H1 (cell line): ENCODE results near the gene PIP5K1B. TPM values are rescaled to one million over a fixed set of nuclear protein-coding genes. Genes with fewer than 3 reads are reported as not detected.

ENCODE experiments used
- CTCF ChIA-PET: fragments of 300-600 bp; sonication (Branson Sonifier 250); formaldehyde crosslinking; loops from one replicate; lab custom pipeline; 2021; ENCODE audit not compliant: partially characterized antibody; lab: Charles Lee
- POLR2A ChIA-PET: fragments of 300-600 bp; sonication (Branson Sonifier 250); formaldehyde crosslinking; loops from one replicate; lab custom pipeline; 2021; ENCODE audit warnings: inconsistent platforms; ENCODE audit not compliant: partially characterized antibody; lab: Charles Lee
- DNase-seq, 2 experiments: peaks; one replicate each; pipeline versions ENCODE4 v3.0.0 to v3.0.0-alpha.2; 2010 to 2022; ENCODE audit warnings: low spot score in 2 of 2, low read depth in 1 of 2, mixed read lengths in 1 of 2
- FAIRE-seq: peaks from 2 replicates; lab custom pipeline; 2011; peaks lifted over from hg19 to GRCh38; lab: Jason Lieb, UNC
- H2AFZ ChIP-seq: 2 replicates; pipeline ENCODE4 v1.8.1; 2012; ENCODE audit warnings: low read length, inconsistent platforms
- H2AK5ac ChIP-seq: 2 replicates; pipeline ENCODE4 v1.6.1; 2013; ENCODE audit warnings: low read depth, low read length
- H2BK120ac ChIP-seq: replicated peaks from 2 replicates; pipeline ENCODE3; 2013; ENCODE audit warnings: low read depth, low read length, inconsistent platforms
- H2BK12ac ChIP-seq: 2 replicates; pipeline ENCODE4 v1.6.1; 2013; ENCODE audit warnings: low read depth, low read length
- H2BK15ac ChIP-seq: 2 replicates; pipeline ENCODE4 v1.6.1; 2013; ENCODE audit warnings: low read length
- H2BK20ac ChIP-seq: 2 replicates; pipeline ENCODE4 v1.6.1; 2013; ENCODE audit warnings: low read length
- H2BK5ac ChIP-seq: 2 replicates; pipeline ENCODE4 v1.6.1; 2013; ENCODE audit warnings: low read depth, low read length
- H3K14ac ChIP-seq: 2 replicates; pipeline ENCODE4 v1.6.1; 2013; ENCODE audit warnings: inconsistent platforms; ENCODE audit not compliant: insufficient read length
- H3K18ac ChIP-seq: 2 replicates; pipeline ENCODE4 v1.6.1; 2013; ENCODE audit warnings: low read length; ENCODE audit errors: extremely low read depth
- H3K23ac ChIP-seq: 2 replicates; pipeline ENCODE4 v1.6.1; 2013; ENCODE audit warnings: inconsistent platforms; ENCODE audit not compliant: insufficient read length
- H3K23me2 ChIP-seq: 2 replicates; pipeline ENCODE4 v1.6.1; 2013; ENCODE audit warnings: low read depth, low read length
- H3K27ac ChIP-seq: 2 replicates; pipeline ENCODE4 v1.6.1; 2011; ENCODE audit warnings: low read depth, low read length, inconsistent platforms
- H3K27me3 ChIP-seq, 4 experiments: replicated peaks in 1 of 4; 1 replicate in 1 of 4; 2 replicates in 3 of 4; pipeline versions ENCODE4 v1.6.1 to v1.8.1; 2011 to 2013; ENCODE audit warnings: low read length in 3 of 4, mild to moderate bottlenecking in 3 of 4, inconsistent platforms in 2 of 4, mixed read lengths in 2 of 4, moderate library complexity in 1 of 4; ENCODE audit not compliant: control insufficient read depth in 3 of 4, insufficient read depth in 3 of 4; ENCODE audit errors: extremely low read depth in 1 of 4
- H3K36me3 ChIP-seq, 4 experiments: 2 replicates each; pipeline versions ENCODE4 v1.6.1 to v1.8.1; 2011 to 2013; ENCODE audit warnings: mild to moderate bottlenecking in 4 of 4, low read length in 3 of 4, moderate library complexity in 2 of 4, control low read depth in 1 of 4, inconsistent platforms in 1 of 4; ENCODE audit not compliant: insufficient read depth in 4 of 4, control insufficient read depth in 2 of 4
- H3K4ac ChIP-seq: replicated peaks from 2 replicates; pipeline ENCODE3; 2013; ENCODE audit warnings: low read length, low read depth, mixed read lengths, inconsistent platforms; ENCODE audit not compliant: insufficient read length
- H3K4me1 ChIP-seq, 4 experiments: replicated peaks in 1 of 4; 1 replicate in 1 of 4; 2 replicates in 3 of 4; pipeline versions ENCODE4 v1.6.1 to v1.8.1; 2011 to 2013; ENCODE audit warnings: low read length in 3 of 4, inconsistent platforms in 2 of 4, mixed read lengths in 1 of 4; ENCODE audit not compliant: insufficient read depth in 4 of 4, control insufficient read depth in 3 of 4
- H3K4me2 ChIP-seq, 2 experiments: 2 replicates each; pipeline versions ENCODE4 v1.6.1 to v1.8.1; 2011 to 2013; ENCODE audit warnings: low read depth in 2 of 2, low read length in 2 of 2, control low read depth in 1 of 2, inconsistent platforms in 1 of 2, mild to moderate bottlenecking in 1 of 2; ENCODE audit not compliant: insufficient read depth in 1 of 2
- H3K4me3 ChIP-seq, 4 experiments: fragments of 200-600, 300-600 bp in 1 of 4; sonication (generic), shearing (Covaris generic), sonication (Bioruptor Twin) in 1 of 4; 2 replicates each; pipeline versions ENCODE4 v1.5.1 to v1.8.1; 2011 to 2016; ENCODE audit warnings: low read length in 4 of 4, low read depth in 3 of 4, control low read depth in 2 of 4, inconsistent platforms in 2 of 4, mild to moderate bottlenecking in 2 of 4, mixed read lengths in 1 of 4, moderate library complexity in 1 of 4; ENCODE audit not compliant: insufficient read depth in 2 of 4; ENCODE audit errors: extremely low read depth in 1 of 4
- H3K56ac ChIP-seq: replicated peaks from 2 replicates; pipeline ENCODE3; 2013; ENCODE audit warnings: low read depth, mild to moderate bottlenecking, mixed read lengths, low read length, inconsistent platforms; ENCODE audit not compliant: insufficient read length
- H3K79me1 ChIP-seq: 2 replicates; pipeline ENCODE4 v1.6.1; 2013; ENCODE audit warnings: low read depth, low read length, control low read depth
- H3K79me2 ChIP-seq, 2 experiments: 2 replicates each; pipeline versions ENCODE4 v1.6.1 to v1.8.1; 2012 to 2013; ENCODE audit warnings: low read length in 2 of 2, mild to moderate bottlenecking in 2 of 2, inconsistent platforms in 1 of 2; ENCODE audit not compliant: insufficient read depth in 2 of 2, control insufficient read depth in 1 of 2
- H3K9ac ChIP-seq, 4 experiments: replicated peaks in 1 of 4; 1 replicate in 1 of 4; 2 replicates in 3 of 4; pipeline versions ENCODE4 v1.6.1 to v1.8.1; 2011 to 2013; ENCODE audit warnings: low read depth in 3 of 4, low read length in 3 of 4, control low read depth in 2 of 4, mild to moderate bottlenecking in 2 of 4, moderate library complexity in 2 of 4, inconsistent platforms in 1 of 4; ENCODE audit errors: extremely low read depth in 1 of 4
- H3K9me3 ChIP-seq, 2 experiments: 2 replicates each; pipeline versions ENCODE4 v1.6.1 to v1.8.1; 2012 to 2013; ENCODE audit warnings: mild to moderate bottlenecking in 2 of 2, moderate library complexity in 2 of 2, control low read depth in 1 of 2, inconsistent platforms in 1 of 2, low read depth in 1 of 2, low read length in 1 of 2, mixed read lengths in 1 of 2; ENCODE audit not compliant: insufficient read depth in 2 of 2
- H4K20me1 ChIP-seq, 2 experiments: replicated peaks in 1 of 2; 2 replicates each; pipeline versions ENCODE3 to v1.8.1; 2011 to 2013; ENCODE audit warnings: inconsistent platforms in 2 of 2, low read length in 2 of 2, mild to moderate bottlenecking in 1 of 2; ENCODE audit not compliant: insufficient read depth in 2 of 2, control insufficient read depth in 1 of 2
- H4K5ac ChIP-seq: 2 replicates; pipeline ENCODE4 v1.6.1; 2013; ENCODE audit warnings: low read length, low read depth, mixed read lengths, inconsistent platforms; ENCODE audit not compliant: insufficient read length
- H4K8ac ChIP-seq: 2 replicates; pipeline ENCODE4 v1.8.0; 2013; ENCODE audit warnings: mild to moderate bottlenecking, moderate library complexity, low read length, inconsistent platforms; ENCODE audit not compliant: insufficient read depth; ENCODE audit errors: extremely low read depth
- H4K91ac ChIP-seq: replicated peaks from 2 replicates; pipeline ENCODE3; 2013; ENCODE audit warnings: low read length, mixed read lengths, inconsistent platforms; ENCODE audit not compliant: insufficient read length
- ASH2L ChIP-seq: fragments of 200-600, 300-600 bp; sonication (generic); IDR thresholded peaks from one replicate; pipeline ENCODE4 v1.7.1; 2017; ENCODE audit warnings: low read length
- BACH1 ChIP-seq: IDR thresholded peaks from 2 replicates; pipeline ENCODE4 v1.6.1; 2012; ENCODE audit warnings: low read length, improper control_type of control experiment
- CTBP2 ChIP-seq: IDR thresholded peaks from 2 replicates; pipeline ENCODE4 v1.7.0; 2011; ENCODE audit warnings: borderline replicate concordance, mild to moderate bottlenecking, moderate library complexity, mixed read lengths, low read length; ENCODE audit not compliant: insufficient read depth, insufficient read length
- MAX ChIP-seq: IDR thresholded peaks from 2 replicates; pipeline ENCODE4 v1.6.1; 2012; ENCODE audit warnings: inconsistent platforms
- POLR2A ChIP-seq, 2 experiments: IDR thresholded peaks; 1 replicate in 1 of 2; 2 replicates in 1 of 2; pipeline ENCODE4 v1.6.1; 2011; ENCODE audit warnings: low read depth in 2 of 2, low read length in 2 of 2, mild to moderate bottlenecking in 2 of 2; ENCODE audit errors: control extremely low read depth in 1 of 2
- POU5F1 ChIP-seq: IDR thresholded peaks from 2 replicates; pipeline ENCODE4 v1.6.1; 2011; ENCODE audit warnings: low read depth, mild to moderate bottlenecking, low read length, moderate library complexity
- RAD21 ChIP-seq, 2 experiments: IDR thresholded peaks in 1 of 2; conservative IDR thresholded peaks in 1 of 2; 2 replicates each; pipeline ENCODE4 v1.6.1; 2011; ENCODE audit warnings: low read depth in 2 of 2, low read length in 2 of 2, improper control_type of control experiment in 1 of 2, inconsistent platforms in 1 of 2, mild to moderate bottlenecking in 1 of 2, moderate library complexity in 1 of 2
- RNF2 ChIP-seq: fragments of 200-900, 300-1000 bp; sonication (generic); IDR thresholded peaks from 2 replicates; pipeline ENCODE4 v1.7.1; 2016; ENCODE audit warnings: borderline replicate concordance, low read depth, mild to moderate bottlenecking, antibody characterized with exemption, low read length; ENCODE audit not compliant: poor library complexity, severe bottlenecking; ENCODE audit errors: missing control alignments
- SAP30 ChIP-seq: fragments of 300-600 bp; sonication (generic); IDR thresholded peaks from 2 replicates; pipeline ENCODE4 v1.7.1; 2012; ENCODE audit warnings: low read length, moderate library complexity, mild to moderate bottlenecking, inconsistent platforms; ENCODE audit not compliant: insufficient read depth, insufficient replicate concordance
- SIN3A ChIP-seq, 2 experiments: IDR thresholded peaks in 1 of 2; conservative IDR thresholded peaks in 1 of 2; 2 replicates each; pipeline ENCODE4 v1.6.1; 2011 to 2012; ENCODE audit warnings: low read length in 2 of 2, improper control_type of control experiment in 1 of 2, low read depth in 1 of 2, mild to moderate bottlenecking in 1 of 2
- SP4 ChIP-seq: IDR thresholded peaks from 2 replicates; pipeline ENCODE4 v1.6.1; 2012; ENCODE audit warnings: low read length, inconsistent platforms
- TAF1 ChIP-seq: IDR thresholded peaks from 2 replicates; pipeline ENCODE4 v1.6.1; 2011; ENCODE audit warnings: mild to moderate bottlenecking, low read depth, low read length
- TBP ChIP-seq: IDR thresholded peaks from 2 replicates; pipeline ENCODE4 v1.6.1; 2011; ENCODE audit warnings: low read depth, low read length, improper control_type of control experiment
- TCF12 ChIP-seq: IDR thresholded peaks from 2 replicates; pipeline ENCODE4 v1.6.1; 2011; ENCODE audit warnings: low read depth, mild to moderate bottlenecking, low read length
- ZNF274 ChIP-seq: IDR thresholded peaks from 2 replicates; pipeline ENCODE4 v1.7.0; 2012; ENCODE audit warnings: low read length, borderline replicate concordance; ENCODE audit errors: extremely low read depth
- polyA plus RNA-seq, 7 experiments: library from polyadenylated mRNA; depleted of rRNA in 3 of 7; stranded (reverse) in 5 of 7; unstranded in 2 of 7; fragments of >200 nt in 5 of 7; fragments of 200-250 nt in 2 of 7; gene quantifications; 1 replicate in 5 of 7; 2 replicates in 1 of 7; 4 replicates in 1 of 7; pipeline versions ENCODE4 v1.2.1 to v1.2.3, GENCODE V29; 2011 to 2013; ENCODE audit warnings: missing spikeins in 2 of 7, mixed read lengths in 2 of 7
- total RNA-seq: library from RNA; stranded (reverse); fragmentation: NEBNext Ultra II Directional; extraction: Animal tissue kit (Norgen Biotek cat#: 25700); gene quantifications from 2 replicates; pipeline ENCODE4 v1.2.1, GENCODE V29; 2021

PIP5K1B gene
- total and polyA plus RNA-seq, 2 of the 8 experiments (the other 6 are each of a cell fraction or from before 2014, with no cell fraction given) = 4.7 to 7.7 TPM

GRCh38 chr9:68923480-68923879 lies 218.4 kb downstream of the PIP5K1B start:
- POLR2A ChIA-PET = no interaction called here
- Histone ChIP-seq H3K79me1 (no peaks in the 10 kb centered on the region), H2AFZ (no peak overlapping the region), H3K9me3 (no peaks in the 10 kb centered on the region), H3K79me2 (no peaks in the 10 kb centered on the region), H4K91ac (no peak overlapping the region), H2BK12ac (no peak overlapping the region), H3K14ac (no peak overlapping the region), H3K4me1 (no peaks in the 10 kb centered on the region), H3K27me3 (no peaks in the 10 kb centered on the region), H3K4me3 (no peak overlapping the region), H3K4ac (no peak overlapping the region), H2BK20ac (no peak overlapping the region), H3K9ac (no peak overlapping the region), H4K20me1 (no peaks in the 10 kb centered on the region), H3K23me2 (no peaks in the 10 kb centered on the region), H3K23ac (no peak overlapping the region), H4K5ac (no peak overlapping the region), H2BK5ac (no peak overlapping the region), H2BK15ac (no peak overlapping the region), H3K27ac (no peak overlapping the region), H2AK5ac (no peak overlapping the region), H2BK120ac (no peak overlapping the region), H4K8ac (no peak overlapping the region), H3K4me2 (no peak overlapping the region), H3K56ac (no peak overlapping the region), H3K18ac (no peak overlapping the region), H3K36me3 (no peaks in the 10 kb centered on the region)
- CTCF ChIA-PET = interaction anchor here (1.0 kb wide), 1 partner anchor 76 kb away, joined by 4 read pairs; no protein-coding TSS in a partner anchor
- TF ChIP-seq ASH2L (no peak), RNF2 (no peak), ZNF274 (no peak), SAP30 (no peak), MAX (no peak), TAF1 (no peak), TBP (no peak), SP4 (no peak), RAD21 (IDR thresholded peaks at IDR 0.05 in 1 of 2, conservative IDR thresholded peaks at IDR 0.05 in 1 of 2; ENCODE audit: low read depth in 2 of 2, low read length in 2 of 2) (no peak), BACH1 (no peak), TCF12 (no peak), POU5F1 (no peak), SIN3A (conservative IDR thresholded peaks at IDR 0.05 in 1 of 2, IDR thresholded peaks at IDR 0.05 in 1 of 2; ENCODE audit: low read depth in 1 of 2, low read length in 2 of 2) (no peak), CTBP2 (no peak), POLR2A (IDR thresholded peaks at IDR 0.05; ENCODE audit: control extremely low read depth in 1 of 2, low read depth in 2 of 2, low read length in 2 of 2) (no peak)
- no peak for FAIRE-seq
- no peak for DNase-seq
